Neuronal stem cell (in vitro differentiated cells): ENCODE results near the gene SLC3A2.

Experiments
- DNase-seq: peaks from one replicate; pipeline ENCODE4 v3.0.0-alpha.2; 2013; ENCODE audit warnings: low spot score
- H2AFZ ChIP-seq: one replicate; pipeline ENCODE4 v1.6.1; 2013; ENCODE audit warnings: mild to moderate bottlenecking, low read length, inconsistent platforms
- H2AK5ac ChIP-seq: 2 replicates; pipeline ENCODE4 v1.6.1; 2013; ENCODE audit warnings: low read depth, mild to moderate bottlenecking, inconsistent platforms, low read length, moderate library complexity, mixed read lengths
- H2BK120ac ChIP-seq: 2 replicates; pipeline ENCODE4 v1.6.1; 2013; ENCODE audit warnings: low read depth, mild to moderate bottlenecking, inconsistent platforms, low read length, moderate library complexity, mixed read lengths
- H2BK12ac ChIP-seq: one replicate; pipeline ENCODE4 v1.6.1; 2013; ENCODE audit warnings: low read length, inconsistent platforms
- H2BK15ac ChIP-seq: 2 replicates; pipeline ENCODE4 v1.6.1; 2013; ENCODE audit warnings: mild to moderate bottlenecking, low read length, inconsistent platforms, mixed read lengths
- H2BK5ac ChIP-seq: one replicate; pipeline ENCODE4 v1.6.1; 2013; ENCODE audit warnings: inconsistent platforms, mild to moderate bottlenecking, low read length, moderate library complexity
- H3K14ac ChIP-seq: one replicate; pipeline ENCODE4 v1.6.1; 2013; ENCODE audit warnings: low read length, inconsistent platforms
- H3K18ac ChIP-seq: 2 replicates; pipeline ENCODE4 v1.6.1; 2013; ENCODE audit warnings: low read length, inconsistent platforms
- H3K23ac ChIP-seq: 2 replicates; pipeline ENCODE4 v1.6.1; 2013; ENCODE audit warnings: low read depth, mild to moderate bottlenecking, mixed read lengths, low read length, inconsistent platforms; ENCODE audit not compliant: poor library complexity
- H3K27ac ChIP-seq: replicated peaks from 3 replicates; pipeline ENCODE4 v1.5.1; 2013; ENCODE audit warnings: low read length, inconsistent platforms
- H3K27me3 ChIP-seq, 3 experiments: 2 replicates each; pipeline ENCODE4 v1.6.1; 2013; ENCODE audit warnings: low read length in 3 of 3, mild to moderate bottlenecking in 2 of 3, inconsistent platforms in 1 of 3, low read depth in 1 of 3, mixed read lengths in 1 of 3, moderate library complexity in 1 of 3; ENCODE audit not compliant: control insufficient read depth in 3 of 3, insufficient read depth in 3 of 3
- H3K36me3 ChIP-seq, 2 donors: replicated peaks in 1 of 2; 2 replicates each; pipeline ENCODE4 v1.6.1; 2013; ENCODE audit warnings: low read length in 2 of 2; ENCODE audit not compliant: control insufficient read depth in 2 of 2, insufficient read depth in 2 of 2
- H3K4ac ChIP-seq: 2 replicates; pipeline ENCODE4 v1.6.1; 2013; ENCODE audit warnings: inconsistent platforms, mild to moderate bottlenecking, low read length, moderate library complexity
- H3K4me1 ChIP-seq, 2 donors: 1 replicate in 1 of 2; 2 replicates in 1 of 2; pipeline ENCODE4 v1.6.1; 2013; ENCODE audit warnings: low read length in 2 of 2, low read depth in 1 of 2; ENCODE audit not compliant: control insufficient read depth in 2 of 2, insufficient read depth in 1 of 2
- H3K4me2 ChIP-seq: one replicate; pipeline ENCODE4 v1.6.1; 2013; ENCODE audit warnings: mild to moderate bottlenecking, low read length, inconsistent platforms; ENCODE audit not compliant: insufficient read depth, poor library complexity, severe bottlenecking
- H3K4me3 ChIP-seq, 2 donors: 2 replicates each; pipeline ENCODE4 v1.5.1; 2013; ENCODE audit warnings: low read length in 2 of 2, mild to moderate bottlenecking in 2 of 2, inconsistent platforms in 1 of 2, moderate library complexity in 1 of 2
- H3K79me1 ChIP-seq: one replicate; pipeline ENCODE4 v1.6.1; 2013; ENCODE audit warnings: low read depth, mild to moderate bottlenecking, inconsistent platforms, low read length, moderate library complexity
- H3K9ac ChIP-seq: one replicate; pipeline ENCODE4 v1.6.1; 2013; ENCODE audit warnings: mild to moderate bottlenecking, low read depth, low read length, inconsistent platforms; ENCODE audit not compliant: poor library complexity
- H3K9me3 ChIP-seq, 2 donors: replicated peaks in 1 of 2; 2 replicates each; pipeline versions ENCODE3 to v1.6.1; 2013; ENCODE audit warnings: low read length in 2 of 2, mild to moderate bottlenecking in 2 of 2, inconsistent platforms in 1 of 2, low read depth in 1 of 2, mixed read lengths in 1 of 2, moderate library complexity in 1 of 2; ENCODE audit not compliant: control insufficient read depth in 2 of 2, insufficient read depth in 1 of 2
- H4K8ac ChIP-seq: one replicate; pipeline ENCODE4 v1.6.1; 2013; ENCODE audit warnings: low read depth, mild to moderate bottlenecking, inconsistent platforms, low read length, moderate library complexity
- H4K91ac ChIP-seq: one replicate; pipeline ENCODE4 v1.6.1; 2013; ENCODE audit warnings: low read length, low read depth, mild to moderate bottlenecking, inconsistent platforms; ENCODE audit not compliant: poor library complexity
- WGBS, 2 donors: extraction: QIAGEN DNeasy Blood & Tissue Kit; methylation state at CpG; one replicate each; pipeline ENCODE4 v1.1.7; 2013; ENCODE audit warnings: missing lambda C conversion rate in 2 of 2, mixed read lengths in 1 of 2; ENCODE audit not compliant: insufficient read length in 2 of 2, insufficient replicate concordance in 1 of 2; ENCODE audit errors: extremely low coverage in 2 of 2; 5-methylcytosine and 5-hydroxymethylcytosine counted together

SLC3A2 gene

DNA sequence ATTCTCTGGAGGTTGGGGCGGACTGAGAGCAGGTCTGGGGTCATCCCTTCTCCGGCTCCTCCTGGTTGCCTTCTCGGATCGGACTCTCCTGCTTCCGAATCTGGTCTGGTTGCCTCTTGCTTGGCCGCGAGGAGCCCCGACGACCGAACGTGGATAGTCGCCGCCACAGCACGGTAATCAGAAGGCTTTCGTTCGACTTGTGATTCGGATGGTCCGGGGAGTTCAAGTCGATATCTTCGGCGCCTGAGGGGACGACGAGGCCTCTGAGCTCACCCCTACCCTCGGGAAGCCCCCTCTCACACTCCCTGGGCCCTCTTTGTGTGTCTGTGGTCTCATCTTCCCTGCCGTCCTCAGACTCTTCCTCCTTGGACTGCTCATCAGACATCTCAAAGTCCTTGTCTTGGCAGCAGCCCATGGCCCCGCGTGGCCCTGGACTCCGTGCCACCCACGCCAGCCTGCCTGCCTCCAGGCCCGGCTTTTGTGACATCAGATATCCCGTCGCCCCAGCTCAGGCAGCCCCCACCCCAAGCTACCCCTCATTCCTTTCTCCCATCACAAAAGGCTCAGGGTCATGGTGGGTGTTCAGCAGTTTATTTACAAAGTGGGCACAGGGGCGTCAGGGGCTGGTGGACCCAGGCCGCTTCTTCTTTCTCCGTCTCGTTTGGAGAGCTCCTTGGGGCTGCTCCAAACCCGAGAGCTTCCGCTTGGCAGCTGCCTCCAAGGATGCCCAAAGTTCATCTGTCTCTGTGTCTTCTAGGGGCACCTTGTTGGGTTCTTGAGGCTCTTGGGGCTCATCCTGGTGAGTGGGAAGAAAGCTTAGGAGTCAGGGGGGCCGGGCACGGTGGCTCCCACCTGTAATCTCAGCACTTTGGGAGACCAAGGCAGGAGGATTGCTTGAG lies 48.1 kb upstream of the SLC3A2 start, which contains the start of gene TEX54:
Gene TEX54 (minus strand): TSS at position 506 of the 899 bp plus-strand sequence.
- Histone ChIP-seq H3K4me1 (peaks cover 3 to 7% of the 10 kb centered on the region in 2 donors), H4K91ac (no peak within 1 kb of the TSS), H2BK5ac (peak within 1 kb of the TSS; percentile 91), H3K4me2 (peak within 1 kb of the TSS; percentile 92), H2BK12ac (peak within 1 kb of the TSS; percentile 34), H3K36me3 (peaks cover 29 to 55% of the 10 kb centered on the region in 2 donors), H3K9ac (peak within 1 kb of the TSS; percentile 96), H4K8ac (no peak within 1 kb of the TSS), H2BK15ac (peak within 1 kb of the TSS; percentile 94), H3K18ac (peak within 1 kb of the TSS; percentile 99), H3K9me3 (no peaks in the 10 kb centered on the region), H3K27ac (peak within 1 kb of the TSS; percentile 83), H2AK5ac (peak within 1 kb of the TSS; percentile 95), H3K27me3 (no peaks in the 10 kb centered on the region), H2AFZ (peak within 1 kb of the TSS; percentile 97), H2BK120ac (peak within 1 kb of the TSS; percentile 93), H3K4me3 (peak within 1 kb of the TSS; percentile 70 to 90), H3K14ac (peak within 1 kb of the TSS; percentile 83), H3K4ac (no peak within 1 kb of the TSS), H3K79me1 (peaks cover 7% of the 10 kb centered on the region), H3K23ac (peak within 1 kb of the TSS; percentile 98)
- no peak for DNase-seq
- no CpG with 5 or more reads among the region's 40 CpGs for WGBS, 2 donors

- no CpG with 5 or more reads among the region's 8 CpGs for WGBS, 2 donors
- Histone ChIP-seq H3K27ac (no peak overlapping the region), H3K4me1 (peaks cover 7 to 9% of the 10 kb centered on the region in 2 donors)
These were observed 45.4 kb upstream of the SLC3A2 start for GRCh38 chr11:62835336-62835735.

DNA sequence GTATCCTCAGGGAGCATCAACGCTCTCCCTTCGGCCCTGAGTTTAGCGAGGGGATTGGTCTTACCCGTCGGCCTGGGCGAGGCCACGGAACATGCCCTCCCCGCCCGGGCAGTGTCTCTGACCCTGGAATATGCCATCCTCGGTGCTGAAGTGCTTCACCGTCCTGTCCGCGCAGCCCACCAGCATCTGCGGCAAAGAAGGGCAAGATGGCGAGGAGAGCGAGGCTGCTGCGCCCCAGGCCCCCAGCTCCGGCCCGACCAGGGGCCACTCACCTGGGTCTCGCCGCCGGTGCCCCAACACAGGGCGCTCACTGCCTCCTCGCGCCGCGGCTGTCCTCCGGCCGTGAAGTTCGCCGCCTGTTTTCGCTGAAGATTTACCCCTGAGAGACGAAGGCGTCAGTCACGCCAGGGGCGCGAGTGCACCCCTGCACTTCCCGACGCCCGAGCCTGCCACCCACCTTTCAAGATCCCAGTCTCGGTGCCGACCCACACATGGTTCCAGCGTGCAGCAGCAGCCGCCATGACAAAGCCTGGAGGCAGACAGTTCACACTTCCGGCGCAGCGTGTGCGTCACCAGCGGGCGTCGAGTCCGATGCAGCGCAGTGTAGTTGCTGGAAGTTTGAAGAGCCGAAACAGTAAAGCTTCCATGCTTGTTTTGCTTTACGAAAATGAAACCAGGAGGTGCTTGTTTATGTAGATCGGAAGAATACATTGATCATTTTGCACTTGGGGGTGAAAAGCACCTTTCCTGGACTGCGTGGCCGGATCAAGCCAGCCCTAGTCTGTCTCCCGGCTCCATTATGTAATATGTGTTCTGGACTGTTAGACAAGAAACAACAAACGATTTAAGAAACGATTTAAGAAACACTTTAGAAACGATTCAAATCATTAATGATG lies 41.4 kb upstream of the SLC3A2 start, which contains the start of gene WDR74:
Gene WDR74 (minus strand): TSS at position 541 of the 896 bp plus-strand sequence. CDS start 20 bp downstream, at position 521.
- no CpG with 5 or more reads among the region's 62 CpGs for WGBS, 2 donors
- Histone ChIP-seq H2BK15ac (no peak within 1 kb of the TSS), H3K4me1 (peaks cover 8 to 10% of the 10 kb centered on the region in 2 donors), H3K36me3 (peaks cover 21 to 36% of the 10 kb centered on the region in 2 donors), H4K91ac (no peak within 1 kb of the TSS), H4K8ac (no peak within 1 kb of the TSS), H2AFZ (peak within 1 kb of the TSS; percentile 90), H3K18ac (peak within 1 kb of the TSS; percentile 88), H3K23ac (peak within 1 kb of the TSS; percentile 8), H3K79me1 (peaks cover 5% of the 10 kb centered on the region), H3K9me3 (no peaks in the 10 kb centered on the region), H2BK120ac (no peak within 1 kb of the TSS), H3K4me2 (peak within 1 kb of the TSS; percentile 98), H3K27ac (peak within 1 kb of the TSS; percentile 93), H3K9ac (peak within 1 kb of the TSS; percentile 92), H3K27me3 (no peaks in the 10 kb centered on the region), H2BK12ac (no peak within 1 kb of the TSS), H3K4me3 (peak within 1 kb of the TSS; percentile 96 to 99), H2AK5ac (peak within 1 kb of the TSS; percentile 86), H3K14ac (no peak within 1 kb of the TSS), H2BK5ac (no peak within 1 kb of the TSS), H3K4ac (peak within 1 kb of the TSS; percentile 13)
- DNase-seq = peak; percentile 84

More at GRCh38 chr11:62835336-62835735, 45.4 kb upstream of the SLC3A2 start:
- no peak for DNase-seq
- no peak overlapping the region for H4K91ac ChIP-seq
- no peaks in the 10 kb centered on the region for H3K27me3 ChIP-seq
- H3K23ac ChIP-seq = no peak overlapping the region
- H2BK15ac ChIP-seq = no peak overlapping the region
- no peak overlapping the region for H3K4me3 ChIP-seq
- no peak overlapping the region for H3K4me2 ChIP-seq
- H2BK12ac ChIP-seq = no peak overlapping the region
- H3K14ac ChIP-seq = no peak overlapping the region
- no peak overlapping the region for H3K18ac ChIP-seq
- peaks cover 11% of the 10 kb centered on the region for H3K79me1 ChIP-seq
- no peak overlapping the region for H2BK5ac ChIP-seq
- no peaks in the 10 kb centered on the region for H3K9me3 ChIP-seq
- no peak overlapping the region for H3K4ac ChIP-seq
- H2BK120ac ChIP-seq = no peak overlapping the region
- no peak overlapping the region for H2AK5ac ChIP-seq
- H3K9ac ChIP-seq = no peak overlapping the region
- H3K36me3 ChIP-seq = peaks cover 29 to 52% of the 10 kb centered on the region in 2 donors
- H2AFZ ChIP-seq = no peak overlapping the region
- H4K8ac ChIP-seq = no peak overlapping the region
